ENCODE data around the gene TMEM156.
"Not testable (repeated sequence)": the region's sequence is repeated elsewhere in the genome, so short reads cannot be mapped to it uniquely, and the experiment has no call there.

The TMEM156 gene

DNA sequence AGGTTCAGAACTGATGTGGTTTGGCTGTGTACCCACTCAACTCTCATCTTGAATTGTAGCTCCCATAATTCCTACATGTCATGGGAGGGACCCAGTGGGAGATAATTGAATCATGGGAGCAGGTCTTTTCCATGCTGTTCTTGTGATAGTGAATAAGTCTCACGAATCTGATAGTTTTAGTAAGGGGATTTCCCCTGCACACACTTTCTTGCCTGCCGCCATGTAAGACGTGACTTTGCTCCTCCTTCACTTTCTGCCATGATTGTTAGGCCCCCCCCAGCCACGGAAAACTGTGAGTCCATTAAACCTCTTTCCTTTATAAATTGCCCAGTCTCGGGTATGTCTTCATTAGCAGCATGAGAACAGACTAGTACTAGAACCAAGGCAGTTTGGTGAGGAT is 73.0 kb downstream of the TMEM156 start:
- not testable (repeated sequence) for H3K23ac ChIP-seq (ENCODE audit: low read length); H3K18ac ChIP-seq (ENCODE audit: low read length); DNase-seq; H3K27me3 ChIP-seq (ENCODE audit: insufficient read depth, low read length, poor library complexity); H2AK5ac ChIP-seq (ENCODE audit: low read length); H4K8ac ChIP-seq (ENCODE audit: low read depth, low read length); H3K56ac ChIP-seq (ENCODE audit: low read length); H2BK120ac ChIP-seq (ENCODE audit: low read depth, low read length); H3K4me1 ChIP-seq (ENCODE audit: control insufficient read depth, low read depth, low read length); H2BK5ac ChIP-seq (ENCODE audit: low read length); H4K5ac ChIP-seq (ENCODE audit: low read length); H3K79me2 ChIP-seq (ENCODE audit: control insufficient read depth, insufficient read depth, low read length); H3K79me1 ChIP-seq (ENCODE audit: low read length); H3K4me3 ChIP-seq (ENCODE audit: low read length); H3K4me2 ChIP-seq (ENCODE audit: low read length); H3K27ac ChIP-seq (ENCODE audit: low read depth, low read length); H3K4ac ChIP-seq (ENCODE audit: low read depth, low read length); H3K36me3 ChIP-seq (ENCODE audit: control insufficient read depth, insufficient read depth, low read length); H3K9ac ChIP-seq (ENCODE audit: low read length); H2BK15ac ChIP-seq (replicated peaks; ENCODE audit: low read depth)
- no CpG with 5 or more reads among the region's 5 CpGs for WGBS (ENCODE audit: extremely low coverage, insufficient coverage, low lambda C conversion rate)

DNA sequence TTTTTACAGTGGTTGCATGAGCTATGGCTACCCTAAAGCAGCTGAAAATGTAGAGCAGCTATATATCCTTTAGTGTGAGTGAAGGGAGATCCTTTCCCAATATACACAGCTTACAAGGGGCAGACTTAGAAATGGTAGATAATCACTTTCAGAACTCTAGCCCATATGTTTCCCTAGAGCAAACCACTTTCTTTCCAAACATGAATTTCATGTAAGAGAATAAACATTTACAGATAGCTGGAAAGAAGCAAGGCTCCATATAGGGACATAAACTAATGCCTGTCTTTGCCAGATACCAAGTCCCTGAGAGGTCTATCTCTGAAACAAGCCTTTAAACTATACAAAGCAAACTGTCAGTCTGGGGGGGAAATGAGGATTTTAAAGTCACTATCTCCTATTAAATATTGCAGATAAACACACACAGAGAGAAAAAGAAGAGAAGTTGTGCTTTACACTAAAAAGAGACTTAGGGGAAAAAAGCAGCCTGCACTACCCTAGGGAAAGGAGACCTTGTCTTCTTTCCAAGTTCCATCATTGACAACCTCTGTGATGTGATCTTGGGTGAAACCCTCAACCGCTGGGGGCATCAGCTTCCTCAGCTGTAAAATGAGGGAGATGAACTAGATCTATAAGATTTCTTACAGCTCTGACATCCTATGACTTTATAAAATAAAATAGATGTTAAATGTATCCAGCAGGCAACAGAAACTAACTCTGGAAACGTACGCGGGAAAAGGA is 73.6 kb downstream of the TMEM156 start:
- Histone ChIP-seq H3K4ac (ENCODE audit: low read depth, low read length) (no peak overlapping the region), H3K9ac (ENCODE audit: low read length) (no peak overlapping the region), H2BK15ac (replicated peaks; ENCODE audit: low read depth) (no peak overlapping the region), H3K36me3 (ENCODE audit: control insufficient read depth, insufficient read depth, low read length) (no peaks in the 10 kb centered on the region), H2AK5ac (ENCODE audit: low read length) (no peak overlapping the region), H3K4me3 (ENCODE audit: low read length) (no peak overlapping the region), H3K56ac (ENCODE audit: low read length) (no peak overlapping the region), H3K27ac (ENCODE audit: low read depth, low read length) (no peak overlapping the region), H2BK5ac (ENCODE audit: low read length) (no peak overlapping the region), H4K8ac (ENCODE audit: low read depth, low read length) (no peak overlapping the region), H3K4me2 (ENCODE audit: low read length) (no peak overlapping the region), H3K79me2 (ENCODE audit: control insufficient read depth, insufficient read depth, low read length) (no peaks in the 10 kb centered on the region), H2BK120ac (ENCODE audit: low read depth, low read length) (no peak overlapping the region), H3K4me1 (ENCODE audit: control insufficient read depth, low read depth, low read length) (no peaks in the 10 kb centered on the region), H3K23ac (ENCODE audit: low read length) (no peak overlapping the region), H4K5ac (ENCODE audit: low read length) (no peak overlapping the region), H3K79me1 (ENCODE audit: low read length) (no peaks in the 10 kb centered on the region), H3K27me3 (ENCODE audit: insufficient read depth, low read length, poor library complexity) (no peaks in the 10 kb centered on the region), H3K18ac (ENCODE audit: low read length) (no peak overlapping the region)
- no CpG with 5 or more reads among the region's 4 CpGs for WGBS (ENCODE audit: extremely low coverage, insufficient coverage, low lambda C conversion rate)
- DNase-seq = no peak

DNA sequence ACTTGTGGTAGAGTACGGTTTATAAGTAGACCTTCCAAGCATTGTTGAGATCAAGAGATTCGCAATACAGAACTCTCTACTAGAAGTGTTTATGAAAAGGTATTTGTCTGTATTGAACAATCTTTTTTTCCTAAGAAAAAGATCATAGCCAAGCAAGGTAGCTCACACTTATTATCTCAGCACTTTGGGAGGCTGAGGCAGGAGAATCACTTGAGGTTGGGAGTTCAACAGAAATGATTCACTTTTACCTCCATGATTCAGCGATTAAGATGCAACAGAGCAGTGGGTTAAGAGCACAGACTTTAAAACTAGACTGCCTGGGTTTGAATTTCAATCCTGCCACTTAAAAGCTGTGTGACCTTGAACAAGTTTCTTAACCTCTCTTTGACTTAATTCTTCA is 74.3 kb downstream of the TMEM156 start:
- no peaks in the 10 kb centered on the region for H3K79me1 ChIP-seq (ENCODE audit: low read length)
- no CpG with 5 or more reads among the region's 3 CpGs for WGBS (ENCODE audit: extremely low coverage, insufficient coverage, low lambda C conversion rate)
- no peak for DNase-seq

DNA sequence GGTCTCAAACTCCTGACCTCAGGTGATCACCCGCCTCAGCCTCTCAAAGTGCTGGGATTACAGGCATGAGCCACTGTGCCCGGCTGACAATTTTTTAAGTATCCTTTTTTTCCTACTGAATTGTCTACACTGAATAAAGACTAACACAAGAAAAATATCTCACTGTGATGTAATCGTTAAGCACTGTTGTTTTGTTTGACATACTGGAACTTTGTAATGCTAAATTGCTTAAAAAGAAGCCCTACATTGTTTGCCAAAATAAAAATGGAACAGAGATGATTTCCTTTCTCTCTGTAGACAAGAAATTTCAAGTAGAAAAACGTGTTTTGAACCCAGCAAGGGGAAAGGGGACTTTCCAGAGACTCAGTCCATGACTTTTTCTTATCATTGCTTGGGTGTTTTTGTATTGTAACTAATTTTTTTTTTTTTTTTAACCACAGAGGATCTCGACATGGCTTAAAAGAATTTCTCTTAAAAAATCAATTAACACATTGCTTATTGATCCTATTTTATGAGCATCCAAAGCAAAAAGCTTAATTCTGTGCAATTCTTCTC is 74.9 kb downstream of the TMEM156 start:
- H2BK15ac ChIP-seq (replicated peaks; ENCODE audit: low read depth) = no peak overlapping the region
- no peak overlapping the region for H2BK5ac ChIP-seq (ENCODE audit: low read length)
- no peak overlapping the region for H3K18ac ChIP-seq (ENCODE audit: low read length)
- no peak overlapping the region for H2AK5ac ChIP-seq (ENCODE audit: low read length)
- H3K79me1 ChIP-seq (ENCODE audit: low read length) = no peaks in the 10 kb centered on the region
- H3K4me2 ChIP-seq (ENCODE audit: low read length) = no peak overlapping the region
- H3K56ac ChIP-seq (ENCODE audit: low read length) = no peak overlapping the region
- no peak overlapping the region for H3K9ac ChIP-seq (ENCODE audit: low read length)
- no peak overlapping the region for H3K23ac ChIP-seq (ENCODE audit: low read length)
- DNase-seq = no peak
- no peak overlapping the region for H4K5ac ChIP-seq (ENCODE audit: low read length)
- H3K79me2 ChIP-seq (ENCODE audit: control insufficient read depth, insufficient read depth, low read length) = no peaks in the 10 kb centered on the region
- H3K4me3 ChIP-seq (ENCODE audit: low read length) = no peak overlapping the region
- H3K27me3 ChIP-seq (ENCODE audit: insufficient read depth, low read length, poor library complexity) = no peaks in the 10 kb centered on the region
- no peak overlapping the region for H3K27ac ChIP-seq (ENCODE audit: low read depth, low read length)
- WGBS (ENCODE audit: extremely low coverage, insufficient coverage, low lambda C conversion rate) = no CpG with 5 or more reads among the region's 5 CpGs
- no peak overlapping the region for H4K8ac ChIP-seq (ENCODE audit: low read depth, low read length)
- H3K4me1 ChIP-seq (ENCODE audit: control insufficient read depth, low read depth, low read length) = no peaks in the 10 kb centered on the region
- H3K4ac ChIP-seq (ENCODE audit: low read depth, low read length) = no peak overlapping the region
- H3K36me3 ChIP-seq (ENCODE audit: control insufficient read depth, insufficient read depth, low read length) = no peaks in the 10 kb centered on the region
- H2BK120ac ChIP-seq (ENCODE audit: low read depth, low read length) = no peak overlapping the region

More for the DNA sequence above, 74.3 kb downstream of the TMEM156 start:
- no peak overlapping the region for H3K4ac ChIP-seq (ENCODE audit: low read depth, low read length)
- no peak overlapping the region for H3K18ac ChIP-seq (ENCODE audit: low read length)
- H3K36me3 ChIP-seq (ENCODE audit: control insufficient read depth, insufficient read depth, low read length) = no peaks in the 10 kb centered on the region
- H2BK5ac ChIP-seq (ENCODE audit: low read length) = no peak overlapping the region
- H3K4me3 ChIP-seq (ENCODE audit: low read length) = no peak overlapping the region
- H3K4me1 ChIP-seq (ENCODE audit: control insufficient read depth, low read depth, low read length) = no peaks in the 10 kb centered on the region
- H3K27me3 ChIP-seq (ENCODE audit: insufficient read depth, low read length, poor library complexity) = no peaks in the 10 kb centered on the region
- H3K4me2 ChIP-seq (ENCODE audit: low read length) = no peak overlapping the region
- no peak overlapping the region for H4K8ac ChIP-seq (ENCODE audit: low read depth, low read length)
- no peak overlapping the region for H2AK5ac ChIP-seq (ENCODE audit: low read length)
- no peak overlapping the region for H3K23ac ChIP-seq (ENCODE audit: low read length)
- H3K27ac ChIP-seq (ENCODE audit: low read depth, low read length) = no peak overlapping the region
- no peak overlapping the region for H3K56ac ChIP-seq (ENCODE audit: low read length)
- H2BK120ac ChIP-seq (ENCODE audit: low read depth, low read length) = no peak overlapping the region
- H4K5ac ChIP-seq (ENCODE audit: low read length) = no peak overlapping the region
- H2BK15ac ChIP-seq (replicated peaks; ENCODE audit: low read depth) = no peak overlapping the region
- H3K79me2 ChIP-seq (ENCODE audit: control insufficient read depth, insufficient read depth, low read length) = no peaks in the 10 kb centered on the region
- H3K9ac ChIP-seq (ENCODE audit: low read length) = no peak overlapping the region

DNA sequence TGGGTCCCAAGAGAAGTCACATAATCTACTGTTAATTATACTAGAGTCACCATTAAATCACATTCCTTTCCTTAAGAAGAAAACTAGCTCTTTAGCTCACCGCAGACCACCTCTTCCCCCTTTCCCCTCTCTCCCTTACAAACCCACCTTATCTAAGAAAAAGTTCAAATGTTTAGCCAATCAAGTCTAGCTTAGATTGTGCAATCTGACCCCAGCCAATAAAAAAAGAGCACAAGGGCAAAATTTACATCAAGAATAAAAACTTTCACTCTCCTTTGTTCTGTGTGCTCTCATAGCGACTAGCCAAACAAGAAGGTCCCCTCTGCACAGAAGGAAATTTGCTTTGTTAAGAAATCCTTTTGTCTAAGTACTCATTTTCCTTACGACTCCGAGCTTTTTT is 76.3 kb downstream of the TMEM156 start:
- Histone ChIP-seq H4K8ac (ENCODE audit: low read depth, low read length) (no peak overlapping the region), H2BK15ac (replicated peaks; ENCODE audit: low read depth) (no peak overlapping the region), H3K4me1 (ENCODE audit: control insufficient read depth, low read depth, low read length) (no peaks in the 10 kb centered on the region), H3K56ac (ENCODE audit: low read length) (no peak overlapping the region), H3K79me1 (ENCODE audit: low read length) (no peaks in the 10 kb centered on the region), H3K4me2 (ENCODE audit: low read length) (no peak overlapping the region), H3K4me3 (ENCODE audit: low read length) (no peak overlapping the region), H2AK5ac (ENCODE audit: low read length) (no peak overlapping the region), H3K4ac (ENCODE audit: low read depth, low read length) (no peak overlapping the region), H3K18ac (ENCODE audit: low read length) (no peak overlapping the region), H3K9ac (ENCODE audit: low read length) (no peak overlapping the region), H3K23ac (ENCODE audit: low read length) (no peak overlapping the region), H4K5ac (ENCODE audit: low read length) (no peak overlapping the region), H3K27ac (ENCODE audit: low read depth, low read length) (no peak overlapping the region), H2BK120ac (ENCODE audit: low read depth, low read length) (no peak overlapping the region), H3K79me2 (ENCODE audit: control insufficient read depth, insufficient read depth, low read length) (no peaks in the 10 kb centered on the region), H3K27me3 (ENCODE audit: insufficient read depth, low read length, poor library complexity) (no peaks in the 10 kb centered on the region), H3K36me3 (ENCODE audit: control insufficient read depth, insufficient read depth, low read length) (no peaks in the 10 kb centered on the region), H2BK5ac (ENCODE audit: low read length) (no peak overlapping the region)
- WGBS (ENCODE audit: extremely low coverage, insufficient coverage, low lambda C conversion rate) = no CpG with 5 or more reads among the region's 4 CpGs
- DNase-seq = no peak

DNA sequence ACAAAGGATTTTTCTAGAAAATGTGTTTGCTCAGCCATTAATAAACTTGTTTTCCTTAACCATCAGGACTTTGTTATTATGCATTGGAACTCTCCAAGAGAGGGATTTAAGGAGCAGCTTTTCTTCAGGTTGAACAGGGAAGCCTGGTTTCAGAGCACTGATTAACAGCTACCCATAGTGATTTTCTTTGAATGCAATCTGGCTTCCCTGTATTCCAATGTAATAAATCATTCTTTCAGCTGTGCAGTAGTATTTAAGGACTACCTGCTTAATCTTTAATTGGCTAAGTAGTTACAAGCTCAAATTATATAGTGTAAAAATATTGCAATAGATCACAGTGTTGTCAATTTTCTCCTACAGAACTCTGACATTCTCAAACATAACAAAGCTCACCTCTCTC is 77.5 kb downstream of the TMEM156 start:
- Histone ChIP-seq H3K4me1 (ENCODE audit: control insufficient read depth, low read depth, low read length) (no peaks in the 10 kb centered on the region), H2BK5ac (ENCODE audit: low read length) (no peak overlapping the region)

More for the DNA sequence above, 77.5 kb downstream of the TMEM156 start:
- no peak overlapping the region for H3K23ac ChIP-seq (ENCODE audit: low read length)
- no peak overlapping the region for H3K4me3 ChIP-seq (ENCODE audit: low read length)
- no peak overlapping the region for H4K8ac ChIP-seq (ENCODE audit: low read depth, low read length)
- no peaks in the 10 kb centered on the region for H3K79me1 ChIP-seq (ENCODE audit: low read length)
- DNase-seq = no peak
- H2BK120ac ChIP-seq (ENCODE audit: low read depth, low read length) = no peak overlapping the region
- H3K27ac ChIP-seq (ENCODE audit: low read depth, low read length) = no peak overlapping the region
- no peaks in the 10 kb centered on the region for H3K36me3 ChIP-seq (ENCODE audit: control insufficient read depth, insufficient read depth, low read length)
- H4K5ac ChIP-seq (ENCODE audit: low read length) = no peak overlapping the region
- no peaks in the 10 kb centered on the region for H3K79me2 ChIP-seq (ENCODE audit: control insufficient read depth, insufficient read depth, low read length)
- H3K56ac ChIP-seq (ENCODE audit: low read length) = no peak overlapping the region
- no peak overlapping the region for H3K9ac ChIP-seq (ENCODE audit: low read length)
- no peak overlapping the region for H2BK15ac ChIP-seq (replicated peaks; ENCODE audit: low read depth)
- no peak overlapping the region for H3K4me2 ChIP-seq (ENCODE audit: low read length)
- H3K18ac ChIP-seq (ENCODE audit: low read length) = no peak overlapping the region
- H3K27me3 ChIP-seq (ENCODE audit: insufficient read depth, low read length, poor library complexity) = no peaks in the 10 kb centered on the region
- no peak overlapping the region for H2AK5ac ChIP-seq (ENCODE audit: low read length)
- H3K4ac ChIP-seq (ENCODE audit: low read depth, low read length) = no peak overlapping the region

All from mesendoderm (in vitro differentiated cells).